ENCODE results near the gene HDAC4.
"Not testable (repeated sequence)": the region's sequence is repeated elsewhere in the genome, so short reads cannot be mapped to it uniquely, and the experiment has no call there.

Gene HDAC4

DNA sequence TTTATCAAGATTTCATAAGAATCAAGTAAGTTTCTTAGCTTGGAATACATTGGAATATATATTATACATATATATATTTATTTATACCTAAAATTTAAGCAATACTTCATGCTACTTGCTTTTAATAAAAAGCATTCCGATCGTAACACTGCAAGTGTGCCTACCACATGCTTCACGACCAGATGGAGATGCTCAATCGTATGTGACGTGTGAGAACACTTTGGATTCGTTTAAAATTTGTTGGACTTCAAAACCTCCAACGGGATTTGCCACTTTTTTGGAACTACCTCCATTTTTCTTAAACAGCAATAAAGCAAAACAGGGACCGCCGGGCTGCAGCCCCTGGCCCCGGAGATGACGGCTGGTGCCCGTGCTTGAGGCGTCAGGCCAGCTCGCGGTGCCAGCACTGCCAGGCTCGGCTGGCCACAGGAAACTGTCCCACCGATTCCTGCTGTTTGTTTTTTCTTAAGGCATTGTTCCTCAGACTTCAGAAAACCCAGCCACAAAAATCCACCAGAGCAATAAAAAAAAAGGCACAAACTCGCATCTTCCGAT, 348.9 kb downstream of the HDAC4 start:
- DNase-seq: no peak

GRCh38 chr2:239050252-239050649, 350.6 kb downstream of the HDAC4 start:
- no peak for DNase-seq

GRCh38 chr2:239049421-239050251, 351.2 kb downstream of the HDAC4 start:
- peak; percentile 2 for DNase-seq

DNA sequence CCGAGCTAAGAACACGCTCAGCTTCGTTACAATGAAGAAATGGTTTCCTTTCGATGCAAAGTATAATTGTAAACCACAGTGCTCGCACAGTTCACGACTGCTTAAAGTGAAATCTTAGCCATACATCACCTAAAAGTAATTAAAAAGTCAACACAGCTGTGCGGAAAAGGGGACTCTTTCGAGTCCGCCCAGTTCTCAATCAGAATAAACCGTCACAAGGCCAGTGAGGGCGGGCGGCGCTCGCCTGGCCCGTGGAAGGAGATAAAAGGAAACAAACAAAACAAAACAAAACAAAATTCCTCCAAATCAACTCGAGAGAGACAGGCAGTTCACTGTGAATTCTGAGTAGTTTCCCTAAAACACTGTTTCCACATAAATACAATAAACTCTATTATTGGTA, 352.1 kb downstream of the HDAC4 start:
- no peak for DNase-seq

DNA sequence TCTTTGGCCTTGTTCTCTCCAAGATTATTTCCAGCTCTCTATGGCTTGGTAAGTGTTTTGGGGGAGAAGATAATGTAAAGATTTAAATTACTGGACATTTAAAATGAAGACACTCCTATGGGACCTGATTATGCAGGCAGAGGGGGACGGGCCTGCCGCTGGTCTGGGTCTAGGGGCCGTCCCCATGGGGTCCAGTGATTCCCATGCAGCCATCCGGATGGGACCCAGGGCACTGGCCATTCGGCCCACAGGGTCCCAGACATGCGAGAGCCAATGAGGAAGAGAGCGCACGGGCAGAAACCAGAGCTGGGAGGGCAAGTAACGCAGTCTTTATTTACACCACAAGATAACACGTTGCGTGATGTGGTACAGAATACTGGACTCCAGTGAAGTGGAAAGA, 353.0 kb downstream of the HDAC4 start:
- DNase-seq: no peak

DNA sequence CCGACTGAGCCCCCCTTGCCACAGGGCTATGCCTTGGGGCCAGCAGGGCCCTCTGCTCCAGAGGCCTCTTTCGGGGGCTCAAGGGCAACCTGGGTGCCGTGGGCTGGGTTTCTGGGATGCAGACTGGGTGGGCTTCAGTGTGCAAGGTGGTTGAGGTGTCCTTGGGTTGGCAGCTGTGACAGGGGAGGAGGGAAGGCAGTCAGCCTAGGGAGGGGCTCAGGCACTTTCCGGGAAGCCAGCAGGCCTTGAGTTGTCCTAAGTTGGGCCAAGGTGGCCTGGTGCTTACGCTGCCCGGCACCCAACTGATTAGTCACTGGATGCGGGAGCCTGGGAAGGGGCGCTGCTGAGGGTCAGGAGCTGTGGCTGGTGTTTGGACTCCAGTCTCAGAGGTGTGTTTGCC, 353.4 kb downstream of the HDAC4 start:
- DNase-seq: no peak

- DNase-seq: no peak
Measured at GRCh38 chr2:239046822-239047221, 354.0 kb downstream of the HDAC4 start.

DNA sequence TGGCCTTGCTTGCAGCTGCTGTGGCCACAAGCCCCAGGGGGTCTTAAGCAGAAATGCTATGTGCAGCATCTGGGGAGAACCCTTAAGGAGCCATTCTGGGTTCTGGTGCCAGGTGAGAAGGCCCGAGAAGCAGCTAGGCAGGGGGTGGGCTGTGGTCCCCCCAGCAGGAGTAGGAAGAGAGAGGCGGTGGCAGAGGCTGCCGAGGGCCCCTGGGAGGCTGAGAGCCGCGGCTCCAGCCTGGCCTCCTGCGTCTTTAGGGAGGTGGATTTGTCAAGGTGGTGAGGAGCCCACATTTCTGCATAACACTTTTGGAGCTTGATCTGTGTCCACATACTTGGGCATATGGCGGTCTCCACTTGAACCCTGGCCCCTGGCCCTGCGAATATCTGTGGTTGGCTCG, 356.5 kb downstream of the HDAC4 start:
- DNase-seq: no peak

DNA sequence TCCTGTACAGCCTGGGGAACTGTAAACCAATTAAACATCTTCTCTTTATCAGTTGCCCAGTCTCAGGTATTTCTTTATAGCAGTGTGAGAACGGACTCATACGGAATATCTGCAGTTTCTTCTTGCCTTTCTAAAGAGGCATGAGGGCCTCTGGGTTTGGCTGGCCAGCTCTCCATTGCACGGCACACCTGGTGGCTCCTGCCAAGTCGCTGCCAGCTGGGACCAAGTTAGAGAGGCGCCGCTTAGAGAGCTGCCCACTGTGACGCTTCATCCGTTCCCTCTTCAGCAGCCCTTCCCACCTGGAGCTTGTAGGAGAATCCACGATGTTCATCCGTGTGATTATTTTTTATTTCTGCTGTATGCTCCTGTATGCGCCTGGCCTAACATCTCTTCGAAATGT, 357.5 kb downstream of the HDAC4 start:
- no peak for DNase-seq

DNA sequence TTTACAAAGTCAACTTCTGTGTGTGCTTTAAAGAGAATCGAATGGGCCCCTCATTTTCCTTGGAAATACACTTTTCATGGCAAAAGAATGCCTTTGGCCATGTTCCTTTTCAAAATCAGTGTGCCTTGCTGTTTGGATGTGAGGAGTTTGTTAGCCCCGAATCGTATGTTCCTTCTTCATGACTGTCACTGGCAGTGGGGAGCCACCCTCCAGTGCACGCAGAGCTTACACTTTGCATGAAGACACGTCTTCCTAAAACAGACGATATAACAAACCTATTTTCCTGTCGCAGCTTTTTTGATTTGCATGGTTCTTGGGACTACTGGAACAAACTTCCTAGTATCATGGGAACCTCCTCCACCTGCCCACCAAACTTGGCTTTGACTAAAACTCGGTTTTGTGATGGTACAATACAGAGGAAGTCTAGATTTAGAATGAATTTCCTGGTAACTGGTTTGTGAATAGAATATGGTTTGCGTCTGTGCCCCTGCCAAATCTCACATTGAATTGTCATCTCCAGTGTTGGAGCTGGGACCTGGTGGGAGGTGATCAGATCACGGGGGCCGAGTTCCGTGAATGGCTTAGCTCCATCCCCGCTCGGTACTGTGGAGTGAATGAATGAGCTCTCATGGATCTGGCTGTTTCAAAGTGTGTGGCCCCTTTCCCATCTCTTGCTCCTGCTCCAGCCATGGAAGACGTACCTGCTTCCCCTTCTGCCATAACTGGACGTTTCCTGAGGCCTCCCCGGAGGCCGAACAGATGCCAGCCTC, 358.1 kb downstream of the HDAC4 start:
- DNase-seq: no peak

DNA sequence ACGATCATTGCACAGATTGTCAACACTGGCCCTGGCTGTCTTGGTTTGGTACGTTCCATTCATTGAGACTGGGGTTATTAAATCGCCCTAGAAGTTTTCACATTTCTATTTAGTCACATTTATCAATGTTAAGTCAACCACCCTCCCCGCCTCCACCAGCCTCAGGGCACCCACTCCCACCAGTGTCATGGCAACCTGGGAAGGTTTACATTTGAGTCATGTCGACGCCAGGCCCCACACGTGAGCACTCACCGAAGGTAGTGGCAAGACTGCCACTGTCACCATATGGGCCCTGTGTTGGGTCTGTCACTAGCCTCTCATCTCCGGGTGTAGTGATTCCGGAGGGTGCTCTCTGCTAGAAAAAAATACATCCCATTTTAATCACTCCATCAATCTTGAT, 358.8 kb downstream of the HDAC4 start:
- no peak for DNase-seq

- DNase-seq: no peak
Measured at GRCh38 chr2:239041062-239041461, 359.8 kb downstream of the HDAC4 start.

DNA sequence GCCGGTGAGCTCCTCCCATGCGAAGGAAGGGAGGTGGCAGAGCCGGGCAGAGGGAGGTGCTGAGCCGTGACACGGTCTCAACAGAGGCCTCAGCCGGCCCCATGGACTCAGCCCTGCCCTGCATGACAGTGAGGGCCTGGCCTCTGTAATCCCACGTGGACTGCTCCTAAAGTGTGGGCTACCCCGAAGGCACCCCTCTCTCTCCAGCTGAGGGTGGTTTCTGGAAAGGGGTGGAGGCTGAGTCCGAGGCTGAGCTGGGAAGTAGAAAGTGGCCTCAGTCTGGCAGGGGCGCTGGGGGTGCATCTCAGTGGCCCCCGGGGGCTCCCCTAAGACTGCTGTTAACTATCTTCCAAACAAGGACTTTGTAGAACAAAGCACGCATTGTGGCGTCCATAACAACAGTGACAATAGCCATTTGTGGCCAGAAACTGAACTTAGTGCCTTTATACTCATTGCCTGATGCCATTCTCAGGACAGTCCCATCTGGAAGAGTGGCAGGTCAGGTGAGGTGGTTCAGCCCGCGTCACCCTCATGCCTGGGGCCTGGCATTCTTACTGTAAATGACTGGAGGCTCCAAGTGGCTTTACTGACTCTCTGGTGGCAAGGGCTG, 360.6 kb downstream of the HDAC4 start:
- DNase-seq: no peak

GRCh38 chr2:239039479-239039861, 361.4 kb downstream of the HDAC4 start:
- no peak for DNase-seq

GRCh38 chr2:239038773-239039478, 361.9 kb downstream of the HDAC4 start:
- no peak for DNase-seq

DNA sequence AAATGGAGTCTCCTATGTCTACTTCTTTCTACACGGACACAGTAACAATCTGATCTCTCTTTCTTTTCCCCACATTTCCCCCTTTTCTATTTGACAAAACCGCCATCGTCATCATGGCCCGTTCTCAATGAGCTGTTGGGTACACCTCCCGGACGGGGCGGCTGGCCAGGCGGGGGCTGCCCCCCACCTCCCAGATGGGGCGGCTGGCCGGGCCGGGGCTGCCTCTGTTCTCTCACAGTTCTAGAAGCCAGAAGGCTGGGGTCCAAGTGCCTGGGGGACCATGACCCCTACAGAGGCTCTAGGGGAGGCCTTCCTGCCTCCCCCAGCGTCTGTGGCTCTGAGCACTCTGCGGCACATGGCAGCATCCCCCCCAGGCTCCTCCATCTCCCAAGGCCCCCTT, 362.5 kb downstream of the HDAC4 start:
- DNase-seq: not testable (repeated sequence)

DNA sequence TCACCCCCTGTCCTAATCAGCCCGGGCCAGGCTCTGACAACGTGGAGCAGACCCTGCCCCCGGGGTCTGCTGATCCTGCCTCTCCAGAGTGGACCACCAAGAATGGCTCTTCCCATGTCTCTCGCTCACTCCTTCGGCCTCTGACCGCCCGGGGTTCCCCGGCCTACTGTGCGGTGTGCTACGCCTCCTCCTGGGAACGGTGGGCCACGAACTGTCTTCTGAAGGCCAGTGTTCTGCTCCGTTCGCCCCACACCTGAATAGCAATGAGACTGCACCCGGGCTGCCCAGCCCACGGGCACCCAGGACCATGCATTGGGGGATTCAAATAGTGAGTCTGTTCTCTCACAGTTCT, 363.3 kb downstream of the HDAC4 start:
- no peak for DNase-seq

- DNase-seq: no peak
Measured at GRCh38 chr2:239036819-239037558, 363.8 kb downstream of the HDAC4 start.

DNA sequence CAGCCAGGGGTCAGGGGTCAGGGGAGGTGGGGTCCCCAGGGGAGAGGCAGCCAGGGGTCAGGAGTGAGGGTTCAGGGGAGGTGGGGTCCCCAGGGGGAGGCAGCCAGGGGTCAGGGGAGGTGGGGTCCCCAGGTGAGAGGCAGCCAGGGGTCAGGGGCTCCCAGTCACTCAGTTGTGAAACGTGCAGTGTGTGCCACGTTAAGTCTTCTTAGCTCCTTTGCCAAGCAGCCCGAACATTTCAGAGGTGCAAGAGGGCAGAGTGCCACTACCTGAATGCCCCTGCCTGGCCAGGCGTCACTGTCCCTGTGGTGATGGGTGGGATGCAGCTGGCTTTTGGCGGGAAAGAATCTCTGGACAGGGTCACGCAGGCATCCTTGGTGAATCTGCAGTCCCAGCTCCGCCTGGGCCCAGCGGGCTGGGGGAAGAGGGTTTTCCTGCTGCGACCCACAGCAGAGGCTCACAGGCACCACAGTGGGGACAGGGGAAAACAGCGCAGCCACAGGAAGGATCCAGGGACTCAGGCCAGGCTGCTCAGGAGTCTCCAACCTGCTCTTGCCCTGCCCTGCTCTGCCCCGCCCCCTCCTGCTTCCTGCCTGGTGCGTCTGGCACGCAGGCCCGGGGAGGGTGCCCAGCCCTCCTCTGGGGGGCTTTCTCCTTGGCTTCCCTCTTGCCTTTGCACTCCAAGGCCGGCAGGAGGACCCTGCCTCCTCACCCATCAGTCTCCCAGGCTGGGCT, 364.7 kb downstream of the HDAC4 start:
- DNase-seq: no peak

DNA sequence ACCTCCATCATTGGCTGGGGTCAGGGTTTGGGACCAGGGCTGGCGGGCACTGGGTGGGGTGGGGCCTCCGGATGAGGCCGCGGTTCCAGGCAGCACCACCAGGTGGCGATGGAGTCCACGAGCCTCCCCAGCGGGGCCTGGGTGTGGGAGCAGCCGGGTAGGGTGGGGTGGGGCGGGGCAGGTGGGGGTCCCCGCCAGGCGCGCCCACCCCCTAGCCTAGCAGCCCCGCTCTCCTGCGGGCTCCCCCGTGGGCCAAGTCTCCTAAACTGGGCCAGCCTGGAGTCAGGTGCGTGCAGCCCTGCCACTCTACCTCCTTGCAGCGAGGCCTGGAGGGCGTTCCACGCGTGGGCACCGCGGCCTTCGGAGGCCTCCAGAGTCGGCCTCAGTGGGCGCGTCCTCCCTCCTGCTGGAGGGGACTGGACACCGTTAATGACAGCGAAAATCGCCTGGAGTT, 365.4 kb downstream of the HDAC4 start:
- DNase-seq: no peak

DNA sequence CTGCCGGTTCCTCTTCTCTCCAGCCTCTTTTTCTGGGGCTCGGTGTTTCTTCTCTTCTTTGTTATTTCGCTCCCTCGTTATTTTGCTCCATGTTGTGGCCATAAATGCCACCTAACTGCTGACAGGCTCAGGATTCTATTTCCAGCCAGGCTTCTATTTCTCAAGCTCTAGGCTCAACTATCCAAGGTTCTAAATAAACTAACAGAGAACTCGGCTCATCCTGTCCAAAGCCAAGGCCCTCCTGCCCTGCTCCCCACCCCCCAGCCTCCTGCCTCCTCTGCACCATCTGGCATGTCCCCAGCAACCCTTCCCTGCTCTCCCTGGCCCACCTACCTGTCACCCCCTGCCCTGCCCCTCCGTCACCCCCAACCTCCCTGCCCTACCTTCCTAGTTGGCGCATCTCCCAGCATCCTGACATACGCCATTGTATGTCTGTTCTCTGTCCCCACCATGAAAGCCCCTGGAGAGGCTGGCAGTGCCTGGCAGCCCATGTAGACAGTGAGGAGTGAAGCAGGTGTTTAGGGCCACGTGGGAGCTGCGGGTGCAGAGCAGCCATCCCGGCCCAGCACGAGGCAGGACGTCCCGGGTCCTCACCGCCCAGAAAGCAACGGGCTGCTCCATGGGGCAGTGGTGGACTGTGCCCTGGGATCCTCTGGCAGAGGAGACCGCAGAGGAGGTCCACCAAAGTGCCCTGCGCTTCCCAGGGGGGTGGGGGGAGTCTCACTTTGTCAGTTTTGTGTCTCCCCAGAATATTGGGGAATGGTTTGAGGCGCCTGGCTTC, 366.1 kb downstream of the HDAC4 start:
- no peak for DNase-seq

Measured in amniotic stem cell (primary cell).